Measurements from ENCODE around the gene SV2C.

GRCh38 chr5:76134003-76134402 lies 50.8 kb downstream of the SV2C start:
- TF ChIP-seq CTCF (conservative IDR thresholded peaks at IDR 0.05), result no peak
- TF ChIP-seq ZFX (IDR thresholded peaks at IDR 0.05), result no peak
